Measurements from ENCODE around the gene EXOC7. TPM values are rescaled to one million over a fixed set of nuclear protein-coding genes. Genes with fewer than 3 reads are reported as not detected.

EXOC7 gene
- total RNA-seq, 1 experiment from 2014 or later: 114 TPM

GRCh38 chr17:76088868-76089576, 14.6 kb downstream of the EXOC7 start:
- BruUV-seq (replicated peaks): no TSS peak
- CTCF ChIA-PET: interaction anchor here (1.2 kb wide), 1 partner anchor 75 kb away, joined by 4 read pairs; no protein-coding TSS in a partner anchor

More at GRCh38 chr17:76088868-76089576, 14.6 kb downstream of the EXOC7 start:
- H3K36me3 ChIP-seq (ENCODE audit: control insufficient read depth in 1 of 2, insufficient read depth in 2 of 2, low read length in 2 of 2): peaks cover 38 to 49% of the 10 kb centered on the region in 2 experiments; a peak in 3 of 4 replicates
- no peak overlapping the region for H3K4me3 ChIP-seq (replicated peaks in 1 of 2; ENCODE audit: low read depth in 1 of 2, low read length in 2 of 2)
- DNase-seq (ENCODE audit: low read depth, low spot score) (no peak), ATAC-seq (no peak)
- no peaks in the 10 kb centered on the region for H3K9me2 ChIP-seq (ENCODE audit: insufficient read depth)
- no peaks in the 10 kb centered on the region for H3K4me1 ChIP-seq (ENCODE audit: control insufficient read depth in 1 of 2, insufficient read depth in 2 of 2, low read length in 2 of 2)
- no peak overlapping the region for H3K27ac ChIP-seq (ENCODE audit: low read depth, low read length)
- H3K4me2 ChIP-seq (ENCODE audit: low read length): no peak overlapping the region
- TF ChIP-seq REST (IDR thresholded peaks at IDR 0.05; ENCODE audit: low read depth): no peak
- no peak for TF ChIP-seq TCF7L2 (IDR thresholded peaks at IDR 0.05; ENCODE audit: borderline replicate concordance, extremely low read depth, insufficient read depth, insufficient read length)
- no peak for TF ChIP-seq EZH2phosphoT487 (IDR thresholded peaks at IDR 0.05; ENCODE audit: borderline replicate concordance)
- TF ChIP-seq FOSL1 (IDR thresholded peaks at IDR 0.05; ENCODE audit: low read depth): no peak
- TF ChIP-seq EZH2 (IDR thresholded peaks at IDR 0.05): no peak
- TF ChIP-seq ZNF274 (IDR thresholded peaks at IDR 0.05; ENCODE audit: low read depth, low read length): no peak
- no peak for TF ChIP-seq MAX (IDR thresholded peaks at IDR 0.05)
- no peak for TF ChIP-seq ZBTB33 (IDR thresholded peaks at IDR 0.05; ENCODE audit: extremely low read depth, insufficient replicate concordance, low read length)
- no peak for TF ChIP-seq RAD21 (IDR thresholded peaks at IDR 0.05; ENCODE audit: low read depth)
- TF ChIP-seq CBX3 (IDR thresholded peaks at IDR 0.05; ENCODE audit: low read depth): no peak
- no peak for TF ChIP-seq CEBPB (IDR thresholded peaks at IDR 0.05; ENCODE audit: low read depth)
- TF ChIP-seq POLR2A (IDR thresholded peaks at IDR 0.05; ENCODE audit: borderline replicate concordance, extremely low read depth, insufficient read depth, insufficient read length): no peak
- no peak for TF ChIP-seq CTCF (IDR thresholded peaks at IDR 0.05 in 2 of 3, conservative IDR thresholded peaks at IDR 0.05 in 1 of 3; ENCODE audit: borderline replicate concordance in 1 of 3, insufficient read depth in 1 of 3, low read depth in 2 of 3, low read length in 2 of 3)
- TF ChIP-seq SRF (IDR thresholded peaks at IDR 0.05; ENCODE audit: low read depth): no peak
- no peak for TF ChIP-seq ATF3 (IDR thresholded peaks at IDR 0.05)
- TF ChIP-seq SP1 (IDR thresholded peaks at IDR 0.05; ENCODE audit: low read depth): no peak
- no peak for TF ChIP-seq JUND (IDR thresholded peaks at IDR 0.05)
- no peak for TF ChIP-seq YY1 (IDR thresholded peaks at IDR 0.05; ENCODE audit: extremely low read depth, insufficient replicate concordance, low read depth, low read length)
- no peak for TF ChIP-seq EGR1 (IDR thresholded peaks at IDR 0.05; ENCODE audit: low read depth)
- TF ChIP-seq SIN3A (IDR thresholded peaks at IDR 0.05; ENCODE audit: low read depth): no peak
- no peaks in the 10 kb centered on the region for H4K20me1 ChIP-seq (ENCODE audit: insufficient read depth)
- H3K9ac ChIP-seq (ENCODE audit: low read length): no peak overlapping the region
- POLR2A ChIA-PET: no interaction called here
- H3K79me2 ChIP-seq (ENCODE audit: insufficient read depth, low read length): no peaks in the 10 kb centered on the region; the same call in 1 of the 2 replicates
- no peaks in the 10 kb centered on the region for H3K27me3 ChIP-seq (ENCODE audit: insufficient read depth, low read length)
- intact Hi-C loops (cut with micrococcal nuclease): no loop called here
- no peak overlapping the region for H2AFZ ChIP-seq (ENCODE audit: low read depth, low read length, poor library complexity, severe bottlenecking)
- H3K9me3 ChIP-seq (ENCODE audit: control insufficient read depth in 1 of 2, insufficient read depth in 1 of 2, low read depth in 1 of 2, low read length in 2 of 2): no peaks in the 10 kb centered on the region
- RAD21 ChIA-PET (ENCODE audit: low non-redundant PET in 1 of 2, low total read pairs in 2 of 2, uncharacterized antibody in 2 of 2, unreplicated experiment in 2 of 2): no interaction called here
